ENCODE measurements around the gene RRAS2. TPM values are rescaled to one million over a fixed set of nuclear protein-coding genes. Genes with fewer than 3 reads are reported as not detected.

The RRAS2 gene
- total RNA-seq, 1 donor from 2014 or later, result 35.8 TPM

DNA sequence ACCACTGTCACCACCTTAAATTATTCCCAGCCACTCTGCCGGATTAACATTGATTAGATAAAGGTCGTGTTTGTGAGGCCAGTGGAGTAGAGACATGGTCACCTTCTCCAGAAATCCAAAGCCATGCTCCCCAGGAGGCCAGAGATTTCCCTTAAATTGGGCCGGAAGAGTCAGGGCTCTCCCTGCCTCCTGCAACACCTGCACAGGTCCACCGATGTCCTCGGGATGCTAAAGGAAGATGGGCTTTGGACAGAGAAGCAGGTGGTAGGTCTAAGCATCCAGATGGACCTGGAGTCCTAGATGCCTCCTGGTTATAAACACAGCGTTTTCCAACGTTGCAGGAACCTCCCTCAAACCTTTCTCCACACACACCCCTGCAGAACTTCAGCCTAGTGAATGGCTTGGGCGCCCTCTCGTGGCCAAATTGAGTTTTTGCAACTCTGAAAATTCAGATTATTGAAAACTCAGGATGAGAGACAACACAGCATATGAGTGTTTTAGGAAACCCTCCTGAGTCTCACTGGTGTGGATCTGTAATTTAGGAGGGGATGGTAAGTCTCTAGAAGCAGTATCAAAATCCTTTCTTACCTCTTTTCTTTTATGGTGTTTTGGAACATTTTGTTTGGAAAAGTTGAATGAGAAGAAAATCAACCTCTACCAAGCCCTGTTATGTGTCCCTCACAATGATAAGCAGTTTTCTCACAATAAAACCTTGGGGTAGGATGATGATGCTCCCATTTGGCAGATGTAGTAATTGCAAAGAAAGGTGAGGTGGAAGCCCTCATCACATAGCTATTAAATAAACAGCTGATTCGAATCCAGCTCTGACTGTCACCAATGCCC is 109.6 kb downstream of the RRAS2 start:
- no peaks in the 10 kb centered on the region for H3K9me3 ChIP-seq
- peaks cover 10% of the 10 kb centered on the region for H3K4me1 ChIP-seq
- no peak overlapping the region for H3K4me3 ChIP-seq
- H3K36me3 ChIP-seq, result no peaks in the 10 kb centered on the region
- intact Hi-C loops (cut with DNase I), result no loop called here
- H3K27ac ChIP-seq, result no peak overlapping the region
- H3K27me3 ChIP-seq (ENCODE audit: low read depth), result peaks cover 7% of the 10 kb centered on the region
- DNase-seq (peak; percentile 56), ATAC-seq (peak; percentile 63 to 71)
- TF ChIP-seq, protein P1, sequence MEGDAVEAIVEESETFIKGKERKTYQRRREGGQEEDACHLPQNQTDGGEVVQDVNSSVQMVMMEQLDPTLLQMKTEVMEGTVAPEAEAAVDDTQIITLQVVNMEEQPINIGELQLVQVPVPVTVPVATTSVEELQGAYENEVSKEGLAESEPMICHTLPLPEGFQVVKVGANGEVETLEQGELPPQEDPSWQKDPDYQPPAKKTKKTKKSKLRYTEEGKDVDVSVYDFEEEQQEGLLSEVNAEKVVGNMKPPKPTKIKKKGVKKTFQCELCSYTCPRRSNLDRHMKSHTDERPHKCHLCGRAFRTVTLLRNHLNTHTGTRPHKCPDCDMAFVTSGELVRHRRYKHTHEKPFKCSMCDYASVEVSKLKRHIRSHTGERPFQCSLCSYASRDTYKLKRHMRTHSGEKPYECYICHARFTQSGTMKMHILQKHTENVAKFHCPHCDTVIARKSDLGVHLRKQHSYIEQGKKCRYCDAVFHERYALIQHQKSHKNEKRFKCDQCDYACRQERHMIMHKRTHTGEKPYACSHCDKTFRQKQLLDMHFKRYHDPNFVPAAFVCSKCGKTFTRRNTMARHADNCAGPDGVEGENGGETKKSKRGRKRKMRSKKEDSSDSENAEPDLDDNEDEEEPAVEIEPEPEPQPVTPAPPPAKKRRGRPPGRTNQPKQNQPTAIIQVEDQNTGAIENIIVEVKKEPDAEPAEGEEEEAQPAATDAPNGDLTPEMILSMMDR (IDR thresholded peaks at IDR 0.05), result peak; percentile 88

DNA sequence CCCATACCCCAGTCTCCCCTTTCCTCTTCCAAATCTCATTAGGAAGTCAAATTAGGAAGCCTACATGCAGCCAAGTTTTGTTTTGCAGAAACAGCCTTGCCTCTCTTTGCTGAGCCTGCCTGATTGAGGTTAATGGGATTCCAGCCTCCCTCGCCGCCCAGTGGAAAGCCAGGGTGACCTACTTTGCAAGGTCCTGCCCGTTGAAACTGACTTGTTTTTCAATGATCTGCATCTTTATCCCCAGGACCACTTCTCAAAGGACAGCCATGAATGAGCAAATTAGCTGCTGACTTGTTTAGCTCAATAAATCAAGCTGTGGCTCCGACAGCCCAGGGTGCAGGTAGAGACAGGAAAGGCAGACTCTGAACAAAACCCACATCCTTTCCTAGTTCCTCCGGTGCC is 110.4 kb downstream of the RRAS2 start:
- peaks cover 7% of the 10 kb centered on the region for H3K27me3 ChIP-seq (ENCODE audit: low read depth)
- H3K9me3 ChIP-seq, result no peaks in the 10 kb centered on the region
- TF ChIP-seq, protein P1 (IDR thresholded peaks at IDR 0.05), result no peak
- H3K4me3 ChIP-seq, result no peak overlapping the region
- H3K36me3 ChIP-seq, result no peaks in the 10 kb centered on the region
- no peak overlapping the region for H3K27ac ChIP-seq
- DNase-seq (no peak), ATAC-seq (peak in 1 of 2 donors; percentile 22)
- peaks cover 7% of the 10 kb centered on the region for H3K4me1 ChIP-seq
- intact Hi-C loops (cut with DNase I), result no loop called here

DNA sequence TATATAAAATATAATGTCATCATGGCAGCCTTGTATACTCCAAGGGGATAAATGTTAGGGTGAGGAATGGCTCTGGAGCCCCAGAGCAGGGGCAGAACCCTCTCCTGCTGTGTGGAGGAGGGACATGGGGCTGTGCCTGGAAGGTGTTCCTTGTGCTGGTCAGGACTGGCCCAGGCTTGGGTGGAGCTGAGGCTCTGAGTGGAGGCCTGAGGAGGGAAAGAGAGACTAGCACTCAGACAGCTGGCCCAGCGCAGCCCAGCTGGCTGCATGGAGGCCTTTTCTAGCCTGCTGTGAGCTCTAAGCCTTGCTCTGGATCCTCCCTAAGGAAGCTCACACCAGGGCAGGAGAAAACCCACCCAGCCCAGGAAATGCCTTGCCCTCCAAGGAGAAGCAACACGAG is 113.5 kb downstream of the RRAS2 start:
- Histone ChIP-seq H3K4me3 (no peak overlapping the region), H3K4me1 (peaks cover 7% of the 10 kb centered on the region), H3K9me3 (no peaks in the 10 kb centered on the region), H3K36me3 (no peaks in the 10 kb centered on the region), H3K27me3 (ENCODE audit: low read depth) (peaks cover 7% of the 10 kb centered on the region), H3K27ac (no peak overlapping the region)
- ATAC-seq (no peak), DNase-seq (no peak)
- intact Hi-C loops (cut with DNase I), result no loop called here
- TF ChIP-seq, protein P1 (IDR thresholded peaks at IDR 0.05), result no peak

DNA sequence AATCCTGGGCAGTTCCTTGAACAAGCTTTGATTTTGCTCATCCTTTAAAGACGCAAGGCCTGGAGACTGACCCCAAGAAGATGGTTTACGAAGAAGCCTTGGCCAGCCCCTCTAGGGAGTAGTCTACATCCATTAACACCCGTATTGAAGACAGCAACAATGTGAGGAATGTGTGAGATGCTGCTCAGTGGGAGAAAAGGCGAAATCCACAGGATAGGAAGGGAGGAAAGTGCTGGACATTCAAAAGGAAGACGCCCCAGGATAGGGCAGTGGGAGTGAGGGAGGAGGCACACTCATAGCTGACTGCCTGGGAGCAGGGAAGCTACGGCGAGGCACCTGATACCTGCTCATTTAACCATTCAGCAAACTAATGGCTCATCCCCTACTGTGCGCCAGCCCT is 114.1 kb downstream of the RRAS2 start:
- TF ChIP-seq, protein P1 (IDR thresholded peaks at IDR 0.05), result no peak
- intact Hi-C loops (cut with DNase I), result no loop called here
- Histone ChIP-seq H3K27ac (no peak overlapping the region), H3K27me3 (ENCODE audit: low read depth) (peaks cover 7% of the 10 kb centered on the region), H3K4me3 (no peak overlapping the region), H3K4me1 (peaks cover 7% of the 10 kb centered on the region), H3K36me3 (no peaks in the 10 kb centered on the region), H3K9me3 (no peaks in the 10 kb centered on the region)
- ATAC-seq, result no peak
- no peak for DNase-seq

DNA sequence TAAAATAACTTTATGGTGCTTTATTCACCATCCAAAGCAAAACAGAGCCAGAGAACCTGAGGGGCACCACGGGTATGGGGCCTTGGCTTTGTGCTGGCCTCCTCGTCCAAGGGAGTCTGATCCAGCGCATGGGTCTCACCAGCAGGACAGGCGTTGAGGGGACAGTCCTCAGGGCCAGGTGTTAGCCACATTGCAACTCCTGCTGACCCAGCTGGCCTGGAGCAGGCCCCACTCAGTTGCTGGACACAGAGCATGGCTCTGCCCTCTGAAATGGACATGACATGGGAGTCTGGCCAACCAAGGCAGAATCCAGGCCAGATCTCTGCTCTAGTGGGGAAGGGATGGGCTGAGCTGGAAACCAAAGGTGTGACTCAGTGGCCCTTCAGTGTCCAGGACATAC is 116.2 kb downstream of the RRAS2 start:
- Histone ChIP-seq H3K4me1 (no peaks in the 10 kb centered on the region), H3K9me3 (no peaks in the 10 kb centered on the region), H3K36me3 (no peaks in the 10 kb centered on the region), H3K4me3 (no peak overlapping the region), H3K27me3 (ENCODE audit: low read depth) (no peaks in the 10 kb centered on the region), H3K27ac (no peak overlapping the region)
- DNase-seq (no peak), ATAC-seq (no peak)
- TF ChIP-seq, protein P1 (IDR thresholded peaks at IDR 0.05), result no peak
- intact Hi-C loops (cut with DNase I), result no loop called here

All from lower lobe of right lung (tissue), 2 donors.